ENCODE data around the gene BGN.

DNA sequence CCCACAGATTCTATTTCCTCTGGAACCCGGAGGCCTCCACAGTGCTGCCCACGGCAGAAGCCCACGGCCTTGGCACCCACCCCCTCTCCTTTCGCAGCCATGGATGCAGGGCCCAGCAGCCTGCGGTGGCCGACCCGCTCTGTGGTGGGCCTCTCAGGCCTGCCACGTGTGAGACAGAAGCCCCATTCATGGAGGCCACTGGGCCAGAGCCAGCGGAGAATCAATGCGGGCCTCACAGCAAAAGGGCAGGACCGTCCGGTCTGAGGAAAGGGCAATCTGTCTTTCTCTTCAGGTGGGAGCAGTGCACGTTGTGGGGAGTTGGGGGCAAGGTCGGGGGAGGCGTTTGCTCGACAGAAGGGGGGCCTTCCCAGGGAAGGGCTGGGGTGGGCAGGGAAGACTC lies 16.0 kb upstream of the BGN start:
- TF ChIP-seq, protein P1, sequence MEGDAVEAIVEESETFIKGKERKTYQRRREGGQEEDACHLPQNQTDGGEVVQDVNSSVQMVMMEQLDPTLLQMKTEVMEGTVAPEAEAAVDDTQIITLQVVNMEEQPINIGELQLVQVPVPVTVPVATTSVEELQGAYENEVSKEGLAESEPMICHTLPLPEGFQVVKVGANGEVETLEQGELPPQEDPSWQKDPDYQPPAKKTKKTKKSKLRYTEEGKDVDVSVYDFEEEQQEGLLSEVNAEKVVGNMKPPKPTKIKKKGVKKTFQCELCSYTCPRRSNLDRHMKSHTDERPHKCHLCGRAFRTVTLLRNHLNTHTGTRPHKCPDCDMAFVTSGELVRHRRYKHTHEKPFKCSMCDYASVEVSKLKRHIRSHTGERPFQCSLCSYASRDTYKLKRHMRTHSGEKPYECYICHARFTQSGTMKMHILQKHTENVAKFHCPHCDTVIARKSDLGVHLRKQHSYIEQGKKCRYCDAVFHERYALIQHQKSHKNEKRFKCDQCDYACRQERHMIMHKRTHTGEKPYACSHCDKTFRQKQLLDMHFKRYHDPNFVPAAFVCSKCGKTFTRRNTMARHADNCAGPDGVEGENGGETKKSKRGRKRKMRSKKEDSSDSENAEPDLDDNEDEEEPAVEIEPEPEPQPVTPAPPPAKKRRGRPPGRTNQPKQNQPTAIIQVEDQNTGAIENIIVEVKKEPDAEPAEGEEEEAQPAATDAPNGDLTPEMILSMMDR (IDR thresholded peaks at IDR 0.05; ENCODE audit: low read depth, low read length): no peak
- TF ChIP-seq EZH2phosphoT487 (IDR thresholded peaks at IDR 0.05; ENCODE audit: low read depth): no peak
